Effector CD4-positive, alpha-beta T cell (primary cell): ENCODE results near the gene OCA2.

Experiments
- DNase-seq: peaks from one replicate; pipeline ENCODE4 v3.0.0-alpha.2; 2020

OCA2 gene

GRCh38 chr15:27935328-27935727 is 163.8 kb downstream of the OCA2 start:
- DNase-seq: no peak

DNA sequence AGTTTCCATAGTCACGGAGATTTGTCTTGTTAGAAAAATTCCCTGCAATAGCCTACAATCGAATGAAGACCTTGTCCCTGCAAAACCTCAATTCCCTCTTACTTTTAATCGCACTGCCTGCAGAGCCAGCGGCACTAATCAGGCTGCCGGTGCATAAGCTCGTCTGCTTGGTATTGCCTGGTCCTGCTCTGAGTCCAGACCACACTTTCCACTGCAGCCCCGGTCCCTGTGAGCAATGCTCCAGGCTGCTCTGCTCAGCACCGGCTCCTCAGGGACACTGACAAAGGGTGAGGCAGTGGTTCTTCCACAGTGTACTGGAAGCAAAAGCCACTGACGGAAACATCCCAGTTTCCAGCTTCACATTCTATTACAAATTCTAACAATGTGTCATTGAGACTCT is 164.3 kb downstream of the OCA2 start:
- DNase-seq: no peak

- DNase-seq: no peak
Measured at GRCh38 chr15:27933562-27933961, 165.6 kb downstream of the OCA2 start.

DNA sequence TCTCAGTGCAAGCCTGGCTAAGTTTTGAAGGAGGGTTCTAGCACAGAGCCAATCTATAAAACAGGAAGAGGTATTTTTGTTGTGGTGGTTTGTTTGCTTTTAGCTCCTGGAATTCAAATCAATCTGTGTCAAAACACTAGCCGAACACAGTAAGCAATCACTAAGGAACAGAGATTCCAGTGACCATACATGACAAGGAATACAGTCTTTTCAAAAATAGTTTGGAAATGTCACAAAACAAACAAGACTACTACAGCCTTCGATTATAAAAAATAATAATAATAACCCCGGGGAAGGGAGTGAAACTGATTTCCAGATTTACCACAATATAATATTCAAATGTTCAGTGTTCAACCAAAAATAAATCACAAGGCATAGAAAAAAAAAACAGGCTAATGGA is 166.5 kb downstream of the OCA2 start:
- no peak for DNase-seq

- no peak for DNase-seq
Measured at GRCh38 chr15:27928386-27928785, 170.7 kb downstream of the OCA2 start.

DNA sequence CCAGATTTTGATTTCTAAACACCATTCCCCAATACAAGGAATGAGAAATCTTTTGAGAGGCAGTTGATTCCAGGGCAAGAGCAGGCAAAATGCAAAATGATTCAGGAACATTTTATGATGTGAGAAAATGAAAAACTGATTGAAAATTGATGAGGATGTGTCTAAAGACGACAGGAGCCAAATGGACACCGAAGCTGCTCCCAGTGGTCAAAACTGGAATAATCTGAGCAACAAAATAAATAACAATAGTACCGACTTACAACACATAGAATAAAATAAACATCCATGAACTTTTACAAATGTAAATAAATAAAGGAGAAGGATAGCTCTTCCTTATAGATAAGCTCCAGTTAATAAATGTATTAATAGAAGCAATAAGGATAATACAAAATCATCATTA is 186.8 kb downstream of the OCA2 start:
- DNase-seq: no peak

DNA sequence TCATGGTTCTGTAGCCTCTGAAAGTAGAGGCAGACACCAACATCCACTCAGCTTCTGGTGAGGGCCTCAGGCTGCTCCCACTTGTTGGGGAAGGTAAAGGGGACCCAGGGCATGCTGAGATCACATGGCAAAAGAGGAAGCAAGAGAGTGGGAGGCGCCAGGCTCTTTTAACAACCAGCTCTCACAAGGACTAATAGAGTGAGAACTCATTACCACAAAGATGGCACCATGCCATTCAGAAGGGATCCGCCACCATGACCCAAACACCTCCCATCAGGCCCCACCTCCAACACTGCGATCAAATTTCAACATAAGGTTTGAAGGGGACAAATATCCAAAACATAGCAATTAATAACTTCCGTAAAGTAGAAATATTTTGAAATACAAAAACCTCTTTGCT is 192.3 kb downstream of the OCA2 start:
- no peak for DNase-seq

DNA sequence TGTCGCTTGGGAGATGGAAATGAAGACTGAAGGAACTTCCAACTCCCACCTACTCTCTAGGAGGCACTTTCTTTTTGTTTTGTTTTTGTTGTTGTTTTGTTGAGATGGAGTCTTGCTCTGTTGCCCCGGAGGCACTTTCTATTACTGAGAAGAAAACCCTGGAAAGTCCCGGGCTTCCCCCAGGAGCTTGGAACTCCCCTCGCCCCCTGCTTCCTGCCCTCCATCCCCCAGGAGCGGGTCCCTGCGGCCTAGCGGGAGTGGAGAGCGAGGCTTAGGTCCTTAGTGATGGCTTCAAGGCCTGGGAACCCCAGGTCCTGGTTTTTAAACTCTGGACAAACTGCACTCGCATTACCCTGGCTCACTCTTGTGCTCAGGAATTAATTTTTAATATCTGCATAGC is 195.7 kb downstream of the OCA2 start:
- no peak for DNase-seq

- DNase-seq: no peak
Measured at GRCh38 chr15:27902680-27903385, 196.3 kb downstream of the OCA2 start.

GRCh38 chr15:27899583-27900285 is 199.4 kb downstream of the OCA2 start:
- no peak for DNase-seq

GRCh38 chr15:27897481-27897880 is 201.6 kb downstream of the OCA2 start:
- no peak for DNase-seq

DNA sequence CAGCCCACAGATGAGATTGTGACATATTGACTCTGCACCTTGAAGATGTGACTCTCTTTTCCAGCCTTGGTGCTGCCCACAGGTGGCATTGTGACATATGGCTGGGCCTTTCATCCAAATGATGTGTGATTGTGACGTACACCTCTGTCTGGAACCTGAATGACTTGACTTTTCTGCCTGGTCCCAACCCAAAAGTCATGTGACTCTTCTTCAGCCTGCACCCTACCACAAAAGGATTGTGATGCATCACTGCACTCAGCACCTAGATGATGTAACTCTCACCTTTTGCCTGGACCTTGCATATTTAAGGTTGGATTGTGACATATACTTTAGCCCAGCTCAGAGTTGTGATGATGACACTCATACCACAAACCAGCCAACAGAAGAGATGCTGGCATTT is 204.5 kb downstream of the OCA2 start:
- no peak for DNase-seq

GRCh38 chr15:27889258-27889657 is 209.9 kb downstream of the OCA2 start:
- DNase-seq: no peak

DNA sequence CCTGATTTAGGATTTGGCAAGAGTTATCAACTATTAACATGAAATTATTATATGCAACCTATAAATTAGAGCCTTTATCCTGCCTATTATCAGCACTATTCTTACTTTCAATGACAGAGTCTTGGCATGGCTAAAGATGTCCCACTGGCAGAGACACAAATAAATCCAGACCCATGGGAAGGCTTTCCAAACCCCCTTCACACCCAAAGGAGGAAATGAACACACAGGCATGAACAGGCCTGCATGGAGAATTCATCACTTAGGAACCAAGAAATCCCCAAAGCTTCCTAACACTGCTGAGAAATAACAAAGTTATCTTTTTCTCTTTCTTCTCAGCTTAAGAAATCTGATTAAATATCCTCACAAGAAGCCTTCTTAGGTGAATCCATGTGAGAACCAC is 213.9 kb downstream of the OCA2 start:
- DNase-seq: no peak

- DNase-seq: no peak
Measured at GRCh38 chr15:27884726-27885125, 214.4 kb downstream of the OCA2 start.

GRCh38 chr15:27878841-27879240 is 220.3 kb downstream of the OCA2 start:
- DNase-seq: no peak

DNA sequence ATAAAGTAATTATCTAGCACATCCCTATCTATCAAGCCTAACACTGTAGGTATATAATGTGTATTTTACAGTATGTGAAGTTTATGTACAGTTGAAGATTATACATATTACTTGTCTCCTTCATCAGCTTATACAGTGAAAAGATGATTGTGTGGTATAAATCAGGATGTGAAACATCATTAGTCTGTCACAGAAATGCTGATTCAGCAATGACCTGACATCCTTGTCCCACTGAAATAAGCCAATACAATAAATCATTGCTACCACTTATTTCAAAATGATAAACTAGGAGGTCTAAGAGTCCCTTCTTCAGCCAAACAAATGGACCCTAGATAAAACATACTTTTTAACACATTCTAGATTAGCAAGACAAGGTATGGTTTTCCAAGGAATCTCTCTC is 225.3 kb downstream of the OCA2 start:
- DNase-seq: no peak

DNA sequence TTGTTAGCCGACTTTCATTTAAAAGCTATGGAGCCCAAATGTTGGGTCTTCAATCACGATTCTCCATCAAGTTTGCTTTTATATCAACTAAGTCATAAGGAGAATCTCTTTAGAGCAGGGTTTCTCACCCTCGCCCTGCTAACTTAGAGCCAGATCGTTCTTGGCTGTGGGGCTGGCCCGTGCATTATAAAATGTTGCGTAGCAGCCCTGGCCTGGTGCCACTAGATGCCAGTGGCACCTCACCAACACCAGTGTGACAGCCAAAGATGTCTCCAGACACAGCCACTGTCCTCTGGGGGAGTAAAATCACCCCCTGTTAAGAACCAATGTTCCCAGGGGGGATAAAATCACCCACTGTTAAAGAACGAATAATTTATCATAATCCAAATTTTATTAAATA is 226.1 kb downstream of the OCA2 start:
- no peak for DNase-seq

- DNase-seq: no peak
Measured at GRCh38 chr15:27872355-27872754, 226.8 kb downstream of the OCA2 start.

DNA sequence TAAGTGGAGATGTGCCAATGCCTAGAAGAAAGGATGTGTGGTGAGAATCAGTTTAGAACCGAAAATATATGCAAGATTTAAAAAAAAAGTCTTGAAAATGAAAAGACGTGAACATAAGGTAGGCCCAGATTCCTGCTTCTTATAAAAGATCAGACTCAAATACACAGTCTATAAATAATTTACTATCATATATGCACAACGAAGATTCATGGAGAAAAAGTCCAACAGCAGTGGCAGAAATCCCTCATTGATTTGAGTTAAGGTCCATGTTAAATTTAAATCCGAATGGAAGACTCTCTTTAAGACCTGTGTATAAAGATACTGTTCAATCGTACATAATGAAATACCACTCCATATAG is 227.2 kb downstream of the OCA2 start:
- no peak for DNase-seq

DNA sequence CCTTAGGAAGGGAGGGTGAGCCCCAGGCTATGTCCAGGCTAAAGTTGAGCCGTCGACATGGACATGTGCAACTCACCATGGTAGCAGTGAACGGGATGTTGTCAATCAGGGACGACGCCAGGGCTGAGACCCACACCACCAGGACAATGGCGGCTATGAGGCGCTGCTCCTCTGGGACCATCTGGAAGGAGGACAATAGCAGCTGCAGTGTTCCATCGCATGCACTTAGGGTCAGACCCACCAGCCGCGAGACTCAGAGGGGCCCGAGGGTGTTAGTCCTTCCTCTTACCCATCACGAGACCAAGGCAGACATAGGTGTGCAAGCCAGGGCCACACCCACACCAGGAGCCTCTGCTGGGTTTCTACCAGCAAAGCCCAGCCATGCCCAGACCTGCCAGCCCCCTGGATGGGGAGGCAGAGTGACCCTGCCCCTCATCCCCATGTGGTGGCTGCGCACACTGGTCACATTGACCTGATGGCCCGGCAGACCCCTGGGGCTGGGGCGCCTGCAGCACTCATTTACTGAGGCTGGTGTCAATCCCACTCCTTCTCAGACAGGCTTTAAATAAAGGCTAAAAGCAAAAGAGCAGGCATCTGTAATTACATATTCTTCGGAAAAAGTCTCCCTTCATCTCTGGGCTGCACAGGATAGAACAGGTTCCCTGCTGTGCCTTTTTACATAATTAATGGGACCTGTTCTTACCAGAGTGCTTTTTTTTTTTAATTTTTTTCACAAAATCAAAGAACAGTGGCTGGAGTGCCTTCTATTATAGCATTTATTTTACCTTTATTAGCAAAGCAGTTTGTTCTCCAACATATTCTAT is 227.8 kb downstream of the OCA2 start:
- no peak for DNase-seq

GRCh38 chr15:27870320-27870719 is 228.8 kb downstream of the OCA2 start:
- DNase-seq: no peak

- DNase-seq: no peak
Measured at GRCh38 chr15:27869697-27870281, 229.3 kb downstream of the OCA2 start.
